Neural cell (in vitro differentiated cells): Measurements from ENCODE around the gene SPRYD4. TPM values are rescaled to one million over a fixed set of nuclear protein-coding genes. Genes with fewer than 3 reads are reported as not detected.

Experiments
- H2AFZ ChIP-seq: fragments of 200-600, 300-800 bp; sonication (generic), shearing (Covaris generic); 2 replicates; pipeline ENCODE4 v1.6.0; 2014; ENCODE audit warnings: low read depth, mild to moderate bottlenecking, antibody characterized with exemption, low read length, moderate library complexity
- H3F3A ChIP-seq: fragments of 200-600 bp; shearing (Covaris generic); 2 replicates; pipeline ENCODE4 v1.6.1; 2016; ENCODE audit warnings: mild to moderate bottlenecking, moderate library complexity, mixed read lengths, antibody characterized with exemption, low read length; ENCODE audit not compliant: insufficient read depth, poor library complexity, severe bottlenecking
- H3K27ac ChIP-seq: fragments of 200-600, 300-800 bp; sonication (generic), shearing (Covaris generic); 2 replicates; pipeline ENCODE4 v1.5.1; 2014; ENCODE audit warnings: mild to moderate bottlenecking, low read length, moderate library complexity
- H3K27me3 ChIP-seq: fragments of 300-800, 200-600 bp; sonication (generic), shearing (Covaris generic); 2 replicates; pipeline ENCODE4 v1.6.0; 2014; ENCODE audit warnings: mild to moderate bottlenecking, low read depth, low read length, moderate library complexity; ENCODE audit not compliant: insufficient read depth
- H3K36me3 ChIP-seq: fragments of 300-800, 200-600 bp; sonication (generic), shearing (Covaris generic); 2 replicates; pipeline ENCODE4 v1.5.1; 2014; ENCODE audit warnings: mild to moderate bottlenecking, antibody characterized with exemption, low read length, moderate library complexity; ENCODE audit not compliant: insufficient read depth
- H3K4me2 ChIP-seq: fragments of 300-800, 200-600 bp; sonication (generic), shearing (Covaris generic); 2 replicates; pipeline ENCODE4 v1.6.0; 2014; ENCODE audit warnings: mild to moderate bottlenecking, low read length
- H3K4me3 ChIP-seq: fragments of 300-800, 200-600 bp; sonication (generic), shearing (Covaris generic); 2 replicates; pipeline ENCODE4 v1.5.1; 2014; ENCODE audit warnings: mild to moderate bottlenecking, low read length, moderate library complexity
- H3K79me2 ChIP-seq: fragments of 200-600 bp; shearing (Covaris generic); replicated peaks from 2 replicates; pipeline ENCODE4 v1.6.0; 2014; ENCODE audit warnings: mild to moderate bottlenecking, low read length, moderate library complexity; ENCODE audit not compliant: insufficient read depth
- H3K9ac ChIP-seq: fragments of 300-800, 200-600 bp; sonication (generic), shearing (Covaris generic); 2 replicates; pipeline ENCODE4 v1.6.1; 2016; ENCODE audit warnings: mild to moderate bottlenecking, low read length, mixed read lengths
- H3K9me2 ChIP-seq: fragments of 200-600 bp; shearing (Covaris generic); 2 replicates; pipeline ENCODE4 v1.6.1; 2016; ENCODE audit warnings: mild to moderate bottlenecking, low read length, mixed read lengths; ENCODE audit not compliant: insufficient read depth
- H3K9me3 ChIP-seq: fragments of 200-600, 300-800 bp; sonication (generic), shearing (Covaris generic); 2 replicates; pipeline ENCODE4 v1.6.1; 2016; ENCODE audit warnings: mild to moderate bottlenecking, mixed run types, low read length, moderate library complexity, mixed read lengths
- H4K20me1 ChIP-seq: fragments of 200-600 bp; shearing (Covaris generic); 2 replicates; pipeline ENCODE4 v1.6.1; 2016; ENCODE audit warnings: mild to moderate bottlenecking, mixed run types; ENCODE audit not compliant: insufficient read depth
- CTCF ChIP-seq: fragments of 450-650 bp; IDR thresholded peaks from 2 replicates; pipeline ENCODE4 v1.5.1; 2014; ENCODE audit warnings: antibody characterized with exemption, mild to moderate bottlenecking, moderate library complexity; ENCODE audit not compliant: poor library complexity, severe bottlenecking
- EP300 ChIP-seq: fragments of 450-650 bp; conservative IDR thresholded peaks from 2 replicates; pipeline ENCODE4 v1.6.1; 2014; ENCODE audit warnings: antibody characterized with exemption, mild to moderate bottlenecking, moderate library complexity; ENCODE audit not compliant: poor library complexity, severe bottlenecking
- EZH2 ChIP-seq: fragments of 200-600, 300-800 bp; shearing (Covaris generic), sonication (generic); IDR thresholded peaks from 2 replicates; pipeline ENCODE4 v1.6.1; 2014; ENCODE audit warnings: antibody characterized with exemption, low read length, borderline replicate concordance, mild to moderate bottlenecking; ENCODE audit not compliant: insufficient read depth, poor library complexity, severe bottlenecking
- MXI1 ChIP-seq: fragments of 450-650 bp; conservative IDR thresholded peaks from 2 replicates; pipeline ENCODE4 v1.6.1; 2014; ENCODE audit warnings: antibody characterized with exemption, mild to moderate bottlenecking; ENCODE audit not compliant: poor library complexity, severe bottlenecking
- POLR2AphosphoS5 ChIP-seq: IDR thresholded peaks from 2 replicates; pipeline ENCODE4 v1.6.1; 2012
- RAD21 ChIP-seq: fragments of 450-650 bp; conservative IDR thresholded peaks from 2 replicates; pipeline ENCODE4 v1.6.1; 2014; ENCODE audit warnings: antibody characterized with exemption, mild to moderate bottlenecking, moderate library complexity
- REST ChIP-seq: IDR thresholded peaks from 2 replicates; pipeline ENCODE4 v1.6.1; 2012; ENCODE audit warnings: borderline replicate concordance
- SMC3 ChIP-seq: fragments of 450-650 bp; conservative IDR thresholded peaks from 2 replicates; pipeline ENCODE4 v1.6.1; 2014; ENCODE audit warnings: antibody characterized with exemption, mild to moderate bottlenecking, moderate library complexity; ENCODE audit not compliant: poor library complexity
- TAF1 ChIP-seq: IDR thresholded peaks from 2 replicates; pipeline ENCODE4 v1.6.1; 2012; ENCODE audit warnings: low read depth
- polyA plus RNA-seq: library from polyadenylated mRNA; depleted of rRNA; stranded (reverse); fragments of >200 nt; gene quantifications from 2 replicates; pipeline ENCODE4 v1.2.3, GENCODE V29; 2014

SPRYD4 gene
- polyA plus RNA-seq, 1 donor from 2014 or later = 1.8 TPM

GRCh38 chr12:56448860-56449621, 19.3 kb upstream of the SPRYD4 start, which contains the start of gene TIMELESS:
Gene TIMELESS, minus strand, starts transcription at chr12:56449426. Its CDS starts 15,256 bp downstream, at chr12:56434170.
- Histone ChIP-seq H3K4me2 (peak within 1 kb of the TSS; percentile 66), H3K27me3 (no peaks in the 10 kb centered on the region), H3K4me3 (peak within 1 kb of the TSS; percentile 70), H2AFZ (peak within 1 kb of the TSS; percentile 93), H3F3A (peaks cover 2% of the 10 kb centered on the region), H3K9ac (peak within 1 kb of the TSS; percentile 74), H3K79me2 (no peaks in the 10 kb centered on the region), H3K9me2 (no peaks in the 10 kb centered on the region), H4K20me1 (no peaks in the 10 kb centered on the region), H3K9me3 (no peaks in the 10 kb centered on the region), H3K27ac (peak within 1 kb of the TSS; percentile 78), H3K36me3 (no peaks in the 10 kb centered on the region)
- TF ChIP-seq REST (no peak), EP300 (no peak), TAF1 (peak; percentile 43), MXI1 (peak; percentile 99), RAD21 (peak; percentile 28), SMC3 (peak; percentile 45), POLR2AphosphoS5 (peak; percentile 62), CTCF (peak; percentile 39)

GRCh38 chr12:56449622-56449984, 18.8 kb upstream of the SPRYD4 start:
- no peaks in the 10 kb centered on the region for H3K36me3 ChIP-seq
- peak overlapping the region; percentile 16 for H3K4me2 ChIP-seq
- H4K20me1 ChIP-seq = no peaks in the 10 kb centered on the region
- peak overlapping the region; percentile 70 for H3K4me3 ChIP-seq
- no peaks in the 10 kb centered on the region for H3K79me2 ChIP-seq
- peak overlapping the region; percentile 78 for H3K27ac ChIP-seq
- no peaks in the 10 kb centered on the region for H3K9me2 ChIP-seq
- peaks cover 2% of the 10 kb centered on the region for H3F3A ChIP-seq
- TF ChIP-seq SMC3 (no peak), EP300 (no peak), TAF1 (no peak), RAD21 (no peak), REST (no peak), MXI1 (no peak), EZH2 (no peak), POLR2AphosphoS5 (no peak), CTCF (no peak)
- no peaks in the 10 kb centered on the region for H3K27me3 ChIP-seq
- H3K9ac ChIP-seq = peak overlapping the region; percentile 74
- H3K9me3 ChIP-seq = no peaks in the 10 kb centered on the region
- H2AFZ ChIP-seq = peak overlapping the region; percentile 93
